Sigmoid colon (tissue), 7 donors: ENCODE results near the gene CD36. TPM values are rescaled to one million over a fixed set of nuclear protein-coding genes. Genes with fewer than 3 reads are reported as not detected.

ENCODE experiments used
- DNase-seq: peaks from one replicate; pipeline ENCODE4 v3.0.0-alpha.2; 2019
- H3K27ac ChIP-seq, 4 donors: fragments of 200-600 bp; sonication (generic); one replicate each; pipeline ENCODE4 v1.5.1; 2016 to 2019; ENCODE audit warnings: mild to moderate bottlenecking in 1 of 4
- H3K27me3 ChIP-seq, 3 donors: fragments of 200-600 bp; sonication (generic); one replicate each; pipeline ENCODE4 v1.5.1; 2019; ENCODE audit warnings: mild to moderate bottlenecking in 1 of 3
- H3K36me3 ChIP-seq, 4 donors: fragments of 200-600 bp; sonication (generic); one replicate each; pipeline ENCODE4 v1.5.1; 2016 to 2019
- H3K4me1 ChIP-seq, 4 donors: fragments of 200-600 bp; sonication (generic); one replicate each; pipeline ENCODE4 v1.5.1; 2017 to 2019
- H3K4me3 ChIP-seq, 4 donors: fragments of 200-600 bp; sonication (generic); one replicate each; pipeline ENCODE4 v1.5.1; 2017 to 2019; ENCODE audit warnings: mild to moderate bottlenecking in 2 of 4, moderate library complexity in 1 of 4
- H3K9me3 ChIP-seq, 4 donors: fragments of 200-600 bp in 3 of 4; sonication (generic) in 3 of 4; one replicate each; pipeline versions ENCODE4 v1.5.1 to v1.6.1; 2013 to 2019
- EP300 ChIP-seq, 4 donors: sonication (generic); formaldehyde crosslinking; IDR thresholded peaks; one replicate each; pipeline ENCODE4 v1.6.1; 2017; ENCODE audit warnings: antibody characterized with exemption in 4 of 4
- POLR2A ChIP-seq, 2 donors: fragments of 450-650 bp; IDR thresholded peaks; one replicate each; pipeline ENCODE4 v1.6.1; 2016; ENCODE audit warnings: antibody characterized with exemption in 2 of 2, mild to moderate bottlenecking in 2 of 2, moderate library complexity in 2 of 2
- POLR2AphosphoS5 ChIP-seq, 4 donors: sonication (generic); formaldehyde crosslinking; IDR thresholded peaks; one replicate each; pipeline ENCODE4 v1.6.1; 2017; ENCODE audit warnings: antibody characterized with exemption in 4 of 4
- WGBS, 2 donors: extraction: QIAGEN DNeasy Blood & Tissue Kit; methylation state at CpG; one replicate each; pipeline ENCODE4 v1.1.7; 2013; 5-methylcytosine and 5-hydroxymethylcytosine counted together
- intact Hi-C: fragments of 100-400 bp; cut with DNase I; formaldehyde crosslinking; loops from one replicate; pipeline ENCODE4 v1.15.1; 2023
- polyA plus RNA-seq, 3 donors: library from polyadenylated mRNA; stranded (reverse); fragments of 200-250 nt; gene quantifications; one replicate each; pipeline ENCODE4 v1.2.3, GENCODE V29; 2013
- total RNA-seq, 4 donors: library from RNA; depleted of rRNA; stranded (reverse); fragments of >200 nt; gene quantifications; one replicate each; pipeline ENCODE4 v1.1.0, GENCODE V29; 2016
- TF ChIP-seq, protein P1 (sequence below), 4 experiments: fragments of 450-650 bp in 3 of 4; fragments of 200-600 bp in 1 of 4; IDR thresholded peaks; one replicate each; pipeline ENCODE4 v1.5.1; 2016 to 2019; ENCODE audit warnings: antibody characterized with exemption in 4 of 4, mild to moderate bottlenecking in 3 of 4, moderate library complexity in 2 of 4
- donor health status: healthy with polysubstance abuse.
- donor health status: Bipolar disorder and iron deficiency.
- donor health status: healthy.

CD36 gene
- total and polyA plus RNA-seq, 7 donors, result 21.6 to 126 (median 58.9) TPM

GRCh38 chr7:80651471-80651870, 13.0 kb downstream of the CD36 start:
- H3K27ac ChIP-seq, result no peak overlapping the region
- H3K4me3 ChIP-seq, result no peak overlapping the region
- no peak for DNase-seq
- WGBS, 2 donors, result 94 to 96% methylated on average over 5 of the region's 5 CpGs
- TF ChIP-seq, protein P1, sequence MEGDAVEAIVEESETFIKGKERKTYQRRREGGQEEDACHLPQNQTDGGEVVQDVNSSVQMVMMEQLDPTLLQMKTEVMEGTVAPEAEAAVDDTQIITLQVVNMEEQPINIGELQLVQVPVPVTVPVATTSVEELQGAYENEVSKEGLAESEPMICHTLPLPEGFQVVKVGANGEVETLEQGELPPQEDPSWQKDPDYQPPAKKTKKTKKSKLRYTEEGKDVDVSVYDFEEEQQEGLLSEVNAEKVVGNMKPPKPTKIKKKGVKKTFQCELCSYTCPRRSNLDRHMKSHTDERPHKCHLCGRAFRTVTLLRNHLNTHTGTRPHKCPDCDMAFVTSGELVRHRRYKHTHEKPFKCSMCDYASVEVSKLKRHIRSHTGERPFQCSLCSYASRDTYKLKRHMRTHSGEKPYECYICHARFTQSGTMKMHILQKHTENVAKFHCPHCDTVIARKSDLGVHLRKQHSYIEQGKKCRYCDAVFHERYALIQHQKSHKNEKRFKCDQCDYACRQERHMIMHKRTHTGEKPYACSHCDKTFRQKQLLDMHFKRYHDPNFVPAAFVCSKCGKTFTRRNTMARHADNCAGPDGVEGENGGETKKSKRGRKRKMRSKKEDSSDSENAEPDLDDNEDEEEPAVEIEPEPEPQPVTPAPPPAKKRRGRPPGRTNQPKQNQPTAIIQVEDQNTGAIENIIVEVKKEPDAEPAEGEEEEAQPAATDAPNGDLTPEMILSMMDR (IDR thresholded peaks at IDR 0.05), result no peak
- TF ChIP-seq POLR2A (IDR thresholded peaks at IDR 0.05) (no peak), EP300 (IDR thresholded peaks at IDR 0.05) (no peak), POLR2AphosphoS5 (IDR thresholded peaks at IDR 0.05) (no peak)
- H3K36me3 ChIP-seq, result no peaks in the 10 kb centered on the region
- no peaks in the 10 kb centered on the region for H3K27me3 ChIP-seq
- no peaks in the 10 kb centered on the region for H3K9me3 ChIP-seq
- no peaks in the 10 kb centered on the region for H3K4me1 ChIP-seq
- intact Hi-C loops, result no loop called here

DNA sequence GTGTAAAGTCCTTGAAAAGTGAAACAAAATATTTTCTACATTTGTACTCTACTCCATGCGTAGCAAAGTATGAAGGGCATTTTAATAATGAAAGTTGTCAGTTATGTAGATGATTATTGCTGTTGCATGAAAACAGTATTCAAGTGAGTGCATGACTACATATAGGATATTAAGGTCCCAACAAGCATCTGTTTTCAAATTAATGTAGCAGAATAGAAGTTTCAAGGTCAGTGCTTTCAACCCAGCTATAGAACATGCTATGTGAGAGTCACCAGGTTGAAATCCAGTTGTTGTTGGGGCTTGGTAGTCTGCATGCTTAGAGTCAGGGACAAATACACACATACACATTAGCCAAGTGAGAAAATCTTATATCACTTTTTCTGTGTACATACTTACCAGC, 14.8 kb downstream of the CD36 start:
- no peak overlapping the region for H3K27ac ChIP-seq
- H3K4me3 ChIP-seq, result no peak overlapping the region
- intact Hi-C loops, result no loop called here
- TF ChIP-seq, protein P1 (IDR thresholded peaks at IDR 0.05), result no peak
- TF ChIP-seq EP300 (IDR thresholded peaks at IDR 0.05) (no peak), POLR2AphosphoS5 (IDR thresholded peaks at IDR 0.05) (no peak), POLR2A (IDR thresholded peaks at IDR 0.05) (no peak)
- no peaks in the 10 kb centered on the region for H3K36me3 ChIP-seq
- DNase-seq, result no peak
- H3K9me3 ChIP-seq, result no peaks in the 10 kb centered on the region
- WGBS, 2 donors, result 87 to 95% methylated on average over 1 of the region's 1 CpG
- H3K4me1 ChIP-seq, result no peaks in the 10 kb centered on the region
- no peaks in the 10 kb centered on the region for H3K27me3 ChIP-seq

- 82 to 92% methylated on average over 2 of the region's 2 CpGs for WGBS, 2 donors
- intact Hi-C loops, result no loop called here
These were observed 16.5 kb downstream of the CD36 start for GRCh38 chr7:80654887-80655340.

GRCh38 chr7:80656029-80656428, 17.6 kb downstream of the CD36 start:
- intact Hi-C loops, result no loop called here
- no peak for DNase-seq
- Histone ChIP-seq H3K27me3 (no peaks in the 10 kb centered on the region), H3K36me3 (no peaks in the 10 kb centered on the region), H3K27ac (no peak overlapping the region), H3K4me3 (no peak overlapping the region), H3K4me1 (peaks cover 0 to 8% (median 4%) of the 10 kb centered on the region in 4 donors), H3K9me3 (no peaks in the 10 kb centered on the region)
- no peak for TF ChIP-seq EP300 (IDR thresholded peaks at IDR 0.05)
- no peak for TF ChIP-seq POLR2A (IDR thresholded peaks at IDR 0.05)
- TF ChIP-seq POLR2AphosphoS5 (IDR thresholded peaks at IDR 0.05), result no peak
- TF ChIP-seq, protein P1 (IDR thresholded peaks at IDR 0.05), result no peak
- WGBS, 2 donors, result 86 to 88% methylated on average over 4 of the region's 4 CpGs

More at GRCh38 chr7:80654887-80655340, 16.5 kb downstream of the CD36 start:
- Histone ChIP-seq H3K9me3 (no peaks in the 10 kb centered on the region), H3K36me3 (no peaks in the 10 kb centered on the region), H3K4me3 (no peak overlapping the region), H3K27ac (no peak overlapping the region), H3K4me1 (peaks cover 0 to 8% (median 4%) of the 10 kb centered on the region in 4 donors), H3K27me3 (no peaks in the 10 kb centered on the region)
- DNase-seq, result no peak
- TF ChIP-seq EP300 (IDR thresholded peaks at IDR 0.05), result no peak
- TF ChIP-seq POLR2A (IDR thresholded peaks at IDR 0.05), result no peak
- no peak for TF ChIP-seq POLR2AphosphoS5 (IDR thresholded peaks at IDR 0.05)
- TF ChIP-seq, protein P1 (IDR thresholded peaks at IDR 0.05), result no peak
